Prostate gland (tissue), 2 donors: ENCODE data around the gene CTXND1. TPM values are rescaled to one million over a fixed set of nuclear protein-coding genes. Genes with fewer than 3 reads are reported as not detected.

ENCODE experiments used
- DNase-seq: peaks from one replicate; pipeline ENCODE4 v3.0.0-alpha.2; 2019; ENCODE audit warnings: low spot score
- H3K27ac ChIP-seq, 2 donors: fragments of 200-600 bp; sonication (generic); 2 replicates each; pipeline ENCODE4 v1.5.1; 2017 to 2019
- H3K27me3 ChIP-seq: fragments of 200-600 bp; sonication (generic); replicated peaks from 2 replicates; pipeline ENCODE4 v1.5.1; 2019; ENCODE audit not compliant: insufficient read depth
- H3K36me3 ChIP-seq, 2 donors: fragments of 200-600 bp; sonication (generic); 1 replicate in 1 of 2; 2 replicates in 1 of 2; pipeline versions ENCODE4 v1.5.1 to v1.8.1; 2017 to 2019
- H3K4me1 ChIP-seq: fragments of 200-600 bp; sonication (generic); replicated peaks from 2 replicates; pipeline ENCODE4 v1.5.1; 2019
- H3K4me3 ChIP-seq, 2 donors: fragments of 200-600 bp; sonication (generic); 2 replicates each; pipeline ENCODE4 v1.5.1; 2017 to 2019
- H3K9me3 ChIP-seq: fragments of 200-600 bp; sonication (generic); 2 replicates; pipeline ENCODE4 v1.5.1; 2017
- POLR2A ChIP-seq: fragments of 450-650 bp; IDR thresholded peaks from one replicate; pipeline ENCODE4 v1.6.1; 2016; ENCODE audit warnings: antibody characterized with exemption, mild to moderate bottlenecking
- POLR2AphosphoS5 ChIP-seq: sonication (generic); formaldehyde crosslinking; IDR thresholded peaks from one replicate; pipeline ENCODE4 v1.6.1; 2017; ENCODE audit warnings: antibody characterized with exemption
- WGBS: methylation state at CpG from one replicate; pipeline ENCODE4 v1.1.5; 2018; 5-methylcytosine and 5-hydroxymethylcytosine counted together
- intact Hi-C: fragments of 100-400 bp; cut with DNase I; formaldehyde crosslinking; loops from one replicate; pipeline ENCODE4 v1.14.2; 2022
- total RNA-seq, 2 donors: library from RNA; depleted of rRNA; stranded (reverse); fragments of >200 nt; gene quantifications; one replicate each; pipeline ENCODE4 v1.1.0, GENCODE V29; 2016
- TF ChIP-seq, protein P1 (sequence below), 4 experiments: fragments of 200-600 bp in 2 of 4; fragments of 450-650 bp in 2 of 4; sonication (generic) in 2 of 4; IDR thresholded peaks; 1 replicate in 3 of 4; 2 replicates in 1 of 4; pipeline ENCODE4 v1.5.1; 2016 to 2019; ENCODE audit warnings: antibody characterized with exemption in 4 of 4, mild to moderate bottlenecking in 2 of 4, moderate library complexity in 2 of 4

CTXND1 gene
- total RNA-seq, 2 donors from 2014 or later, result 0.96 TPM; not detected in 1

DNA sequence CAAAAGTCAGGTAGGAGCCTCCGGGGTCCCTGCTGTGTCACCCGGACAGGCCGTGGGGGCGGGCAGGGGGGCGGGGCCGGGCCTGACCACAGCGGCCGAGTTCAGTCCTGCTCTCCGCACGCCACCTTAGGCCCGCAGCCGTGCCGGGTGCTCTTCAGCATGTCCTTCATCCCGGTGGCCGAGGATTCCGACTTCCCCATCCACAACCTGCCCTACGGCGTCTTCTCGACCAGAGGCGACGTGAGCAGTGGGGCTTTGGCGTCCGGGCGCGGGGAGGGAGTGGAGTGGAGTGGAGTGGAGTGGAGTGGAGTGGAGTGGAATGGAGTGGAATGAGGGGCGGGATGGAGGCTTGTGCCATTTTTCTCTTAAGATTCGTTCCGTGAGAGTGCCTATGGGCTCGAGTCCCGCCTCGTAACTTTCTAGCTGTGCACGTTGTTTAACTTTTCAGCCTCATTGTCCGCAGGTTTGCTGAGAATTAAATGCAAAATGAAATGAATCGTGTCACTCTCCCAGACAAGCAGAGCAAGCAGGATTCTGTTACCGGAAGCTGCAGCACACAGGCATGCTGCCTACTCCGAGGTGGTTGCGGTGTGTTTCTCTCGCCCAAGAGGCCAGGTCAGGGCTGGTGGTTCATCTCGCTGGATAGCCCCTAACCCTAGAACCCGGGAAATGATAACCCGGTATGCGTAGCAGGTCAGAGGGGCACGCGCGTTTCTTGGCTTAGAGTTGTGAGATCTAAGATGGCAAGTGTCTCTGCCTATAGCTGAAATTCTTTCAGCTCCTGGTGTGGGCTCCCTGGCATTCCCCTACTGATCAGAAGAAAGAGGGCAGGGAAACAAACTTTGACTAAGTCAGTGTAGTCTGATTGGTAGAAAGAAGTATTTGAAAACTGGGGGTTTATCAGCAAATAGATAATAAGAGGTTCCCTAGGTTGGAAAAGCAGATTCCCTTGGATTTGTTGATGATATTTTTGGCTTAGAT lies 98.8 kb downstream of the CTXND1 start, which contains the start of gene FAH:
TSS of gene FAH (plus strand) at position 104 of the 981 bp plus-strand sequence. CDS start at position 160, 56 bp downstream.
- Histone ChIP-seq H3K36me3 (no peaks in the 10 kb centered on the region), H3K4me3 (peak within 1 kb of the TSS; percentile 61 to 63), H3K9me3 (no peaks in the 10 kb centered on the region), H3K27ac (peak within 1 kb of the TSS; percentile 86 to 88), H3K4me1 (peaks cover 8% of the 10 kb centered on the region), H3K27me3 (no peaks in the 10 kb centered on the region)
- peak; percentile 8 for TF ChIP-seq POLR2AphosphoS5
- TF ChIP-seq, protein P1, sequence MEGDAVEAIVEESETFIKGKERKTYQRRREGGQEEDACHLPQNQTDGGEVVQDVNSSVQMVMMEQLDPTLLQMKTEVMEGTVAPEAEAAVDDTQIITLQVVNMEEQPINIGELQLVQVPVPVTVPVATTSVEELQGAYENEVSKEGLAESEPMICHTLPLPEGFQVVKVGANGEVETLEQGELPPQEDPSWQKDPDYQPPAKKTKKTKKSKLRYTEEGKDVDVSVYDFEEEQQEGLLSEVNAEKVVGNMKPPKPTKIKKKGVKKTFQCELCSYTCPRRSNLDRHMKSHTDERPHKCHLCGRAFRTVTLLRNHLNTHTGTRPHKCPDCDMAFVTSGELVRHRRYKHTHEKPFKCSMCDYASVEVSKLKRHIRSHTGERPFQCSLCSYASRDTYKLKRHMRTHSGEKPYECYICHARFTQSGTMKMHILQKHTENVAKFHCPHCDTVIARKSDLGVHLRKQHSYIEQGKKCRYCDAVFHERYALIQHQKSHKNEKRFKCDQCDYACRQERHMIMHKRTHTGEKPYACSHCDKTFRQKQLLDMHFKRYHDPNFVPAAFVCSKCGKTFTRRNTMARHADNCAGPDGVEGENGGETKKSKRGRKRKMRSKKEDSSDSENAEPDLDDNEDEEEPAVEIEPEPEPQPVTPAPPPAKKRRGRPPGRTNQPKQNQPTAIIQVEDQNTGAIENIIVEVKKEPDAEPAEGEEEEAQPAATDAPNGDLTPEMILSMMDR (IDR thresholded peaks at IDR 0.05), result no peak
- TF ChIP-seq POLR2A, result peak; percentile 37
- DNase-seq, result no peak
- intact Hi-C loops, result loop anchor here (1.0 to 2.0 kb wide), 2 partner anchors 94 to 230 kb away; partner anchors contain the start of gene ZFAND6
- 1% methylated on average over 45 of the region's 45 CpGs for WGBS

DNA sequence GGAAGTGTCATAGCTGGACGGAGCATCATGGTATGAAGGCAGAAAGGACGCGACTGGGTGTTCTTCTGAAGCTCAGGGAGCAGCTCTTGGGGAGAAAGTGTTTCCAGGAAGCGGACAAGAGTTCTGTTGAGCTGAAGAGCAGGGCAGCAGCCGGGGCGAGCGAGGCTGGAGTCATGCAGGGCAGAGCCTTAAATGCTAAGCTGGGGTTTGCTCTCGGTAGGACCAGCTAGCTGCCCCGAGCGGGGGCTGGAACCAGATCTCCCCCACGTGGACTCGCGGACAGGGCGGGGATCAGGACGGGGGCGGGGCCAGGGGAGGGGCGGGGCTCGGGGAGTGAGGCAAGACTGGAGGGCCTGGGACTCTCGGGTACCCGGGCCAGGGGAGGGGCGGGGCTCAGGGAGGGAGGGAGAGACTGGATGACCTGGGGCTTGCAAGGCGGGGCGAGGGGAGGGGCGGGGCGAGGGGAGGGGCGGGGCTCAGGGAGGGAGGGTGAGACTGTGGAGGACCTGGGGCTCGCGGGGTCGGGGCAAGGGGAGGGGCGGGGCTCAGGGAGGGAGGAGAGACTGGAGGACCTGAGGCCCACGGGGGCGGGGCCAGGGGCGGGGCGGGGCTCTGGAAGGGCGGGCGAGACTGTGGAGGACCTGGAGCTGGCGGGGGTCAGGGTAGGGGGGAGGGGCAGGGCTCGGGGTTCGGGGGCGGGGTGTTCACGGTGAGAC lies 99.7 kb downstream of the CTXND1 start:
- Histone ChIP-seq H3K27me3 (no peaks in the 10 kb centered on the region), H3K4me1 (peaks cover 8% of the 10 kb centered on the region), H3K27ac (peak overlapping the region; percentile 86 to 88), H3K9me3 (no peaks in the 10 kb centered on the region), H3K4me3 (peak overlapping the region; percentile 61 to 63), H3K36me3 (no peaks in the 10 kb centered on the region)
- TF ChIP-seq POLR2A (no peak), POLR2AphosphoS5 (no peak)
- TF ChIP-seq, protein P1 (IDR thresholded peaks at IDR 0.05), result no peak
- DNase-seq, result peak; percentile 93
- intact Hi-C loops, result loop anchor here (1.0 to 2.0 kb wide), 2 partner anchors 93 to 230 kb away; partner anchors contain the start of gene ZFAND6
- under 1% methylated on average over 14 of the region's 41 CpGs for WGBS

DNA sequence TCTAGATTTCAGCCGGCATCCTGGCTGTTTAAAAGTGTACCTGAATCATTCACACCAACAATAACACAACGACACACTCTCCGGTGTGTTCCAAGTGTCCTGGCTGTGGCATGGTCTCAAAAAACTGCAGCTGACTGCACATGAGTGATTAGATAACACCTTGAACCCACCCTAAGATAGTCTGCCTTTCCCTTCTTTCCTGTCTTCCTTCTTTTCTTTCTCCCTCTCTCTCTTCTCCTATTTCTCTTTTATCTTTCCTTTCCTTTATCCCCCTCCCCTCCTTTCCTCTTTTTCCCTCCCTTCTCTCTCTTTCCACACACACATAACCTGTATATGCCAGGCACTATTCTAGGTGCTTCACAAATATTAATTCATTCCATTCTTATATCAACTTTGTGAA lies 100.4 kb downstream of the CTXND1 start:
- intact Hi-C loops, result no loop called here
- no peaks in the 10 kb centered on the region for H3K27me3 ChIP-seq
- TF ChIP-seq POLR2A, result no peak
- no peak for TF ChIP-seq POLR2AphosphoS5
- TF ChIP-seq, protein P1 (IDR thresholded peaks at IDR 0.05), result no peak
- peak overlapping the region; percentile 86 to 88 for H3K27ac ChIP-seq
- H3K36me3 ChIP-seq, result no peaks in the 10 kb centered on the region
- no peak for DNase-seq
- 55% methylated on average over 3 of the region's 3 CpGs for WGBS
- H3K9me3 ChIP-seq, result no peaks in the 10 kb centered on the region
- no peak overlapping the region for H3K4me3 ChIP-seq
- H3K4me1 ChIP-seq, result peaks cover 8% of the 10 kb centered on the region

DNA sequence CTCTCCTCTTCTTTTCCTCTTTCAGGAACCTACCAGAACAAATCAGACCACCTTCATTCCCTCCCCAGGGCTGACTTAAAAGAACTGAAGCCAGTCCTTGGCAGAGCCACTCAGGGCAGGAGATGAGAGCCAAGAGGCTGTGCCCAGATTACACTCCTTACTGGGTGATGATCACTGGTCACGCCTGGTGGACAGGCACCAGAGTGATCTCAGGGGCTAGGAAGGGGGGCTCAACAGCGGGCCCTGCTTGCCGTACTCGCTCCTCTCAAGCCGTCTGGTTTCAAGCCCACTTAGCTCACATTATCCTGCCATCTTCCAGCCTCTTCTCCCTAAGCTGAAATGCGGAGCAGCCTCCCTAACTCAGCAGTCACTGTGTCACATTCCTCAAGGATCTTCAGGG lies 100.9 kb downstream of the CTXND1 start:
- Histone ChIP-seq H3K9me3 (no peaks in the 10 kb centered on the region), H3K27ac (no peak overlapping the region), H3K4me1 (peaks cover 8% of the 10 kb centered on the region), H3K36me3 (no peaks in the 10 kb centered on the region), H3K27me3 (no peaks in the 10 kb centered on the region), H3K4me3 (no peak overlapping the region)
- intact Hi-C loops, result no loop called here
- no peak for DNase-seq
- TF ChIP-seq POLR2AphosphoS5 (no peak), POLR2A (no peak)
- TF ChIP-seq, protein P1 (IDR thresholded peaks at IDR 0.05), result no peak
- WGBS, result 60% methylated on average over 6 of the region's 6 CpGs

Other genes with a start within 250 kb of the CTXND1 start
- gene ZFAND6, start 192.5 kb downstream of the CTXND1 start, total RNA-seq, result 100 to 1,000 TPM; 103 to 167 TPM
- 10 to 100 TPM; 26.7 to 51.4 TPM for gene FAH, start 99.2 kb downstream of the CTXND1 start, total RNA-seq
- 10 to 100 TPM in 1 of 2 donors, 1 to 10 TPM in 1; 9.1 to 43.7 TPM for gene ARNT2, start 152.2 kb upstream of the CTXND1 start, total RNA-seq